OCI-LY3 (cell line): ENCODE measurements around the gene SLC35G2.

Experiments
- H2AFZ ChIP-seq: fragments of 200-600, 300-600 bp; shearing (Covaris generic); 2 replicates; pipeline ENCODE4 v1.6.0; 2014; ENCODE audit warnings: antibody characterized with exemption, low read depth, low read length
- H3K27ac ChIP-seq: fragments of 200-600, 300-600 bp; sonication (generic); 2 replicates; pipeline ENCODE4 v1.5.1; 2014; ENCODE audit warnings: mild to moderate bottlenecking, low read length, moderate library complexity, mixed read lengths
- H3K27me3 ChIP-seq: fragments of 200-600, 300-600 bp; sonication (generic); 2 replicates; pipeline ENCODE4 v1.6.1; 2014; ENCODE audit warnings: low read depth, low read length, mixed read lengths
- H3K36me3 ChIP-seq: fragments of 200-600, 300-600 bp; sonication (generic); replicated peaks from 2 replicates; pipeline ENCODE3; 2014; ENCODE audit warnings: low read depth, low read length, mixed read lengths
- H3K4me1 ChIP-seq: fragments of 300-600, 200-600 bp; sonication (generic); 2 replicates; pipeline ENCODE4 v1.6.1; 2014; ENCODE audit warnings: low read length, mixed read lengths
- H3K4me2 ChIP-seq: fragments of 200-600, 300-600 bp; sonication (generic); 2 replicates; pipeline ENCODE4 v1.6.1; 2014; ENCODE audit warnings: low read length, mixed read lengths
- H3K4me3 ChIP-seq: fragments of 300-600, 200-600 bp; sonication (generic); 2 replicates; pipeline ENCODE4 v1.5.1; 2014; ENCODE audit warnings: antibody characterized with exemption, mild to moderate bottlenecking, low read length, moderate library complexity
- H3K79me2 ChIP-seq: fragments of 300-600, 200-600 bp; shearing (Covaris generic); 2 replicates; pipeline ENCODE4 v1.6.1; 2014; ENCODE audit warnings: mild to moderate bottlenecking, low read length, mixed read lengths
- H3K9ac ChIP-seq: fragments of 300-600, 200-600 bp; shearing (Covaris generic); 2 replicates; pipeline ENCODE4 v1.6.0; 2014; ENCODE audit warnings: mild to moderate bottlenecking, low read length, moderate library complexity
- H3K9me3 ChIP-seq: fragments of 200-600, 300-600 bp; shearing (Covaris generic); 2 replicates; pipeline ENCODE4 v1.6.1; 2014; ENCODE audit warnings: low read length, mixed read lengths; ENCODE audit not compliant: insufficient read depth
- H4K20me1 ChIP-seq: fragments of 200-600, 300-600 bp; sonication (generic); 2 replicates; pipeline ENCODE4 v1.6.1; 2016; ENCODE audit warnings: low read length, mixed read lengths; ENCODE audit not compliant: insufficient read depth
- EZH2phosphoT487 ChIP-seq: fragments of 200-600 bp; shearing (Covaris generic); IDR thresholded peaks from 2 replicates; pipeline ENCODE4 v1.6.1; 2018; ENCODE audit warnings: antibody characterized with exemption, mixed run types, low read depth
- TF ChIP-seq, protein P1 (sequence below): fragments of 200-600, 300-600 bp; sonication (generic); IDR thresholded peaks from 2 replicates; pipeline ENCODE4 v1.5.1; 2014; ENCODE audit warnings: antibody characterized with exemption, low read length, low read depth

SLC35G2 gene

DNA sequence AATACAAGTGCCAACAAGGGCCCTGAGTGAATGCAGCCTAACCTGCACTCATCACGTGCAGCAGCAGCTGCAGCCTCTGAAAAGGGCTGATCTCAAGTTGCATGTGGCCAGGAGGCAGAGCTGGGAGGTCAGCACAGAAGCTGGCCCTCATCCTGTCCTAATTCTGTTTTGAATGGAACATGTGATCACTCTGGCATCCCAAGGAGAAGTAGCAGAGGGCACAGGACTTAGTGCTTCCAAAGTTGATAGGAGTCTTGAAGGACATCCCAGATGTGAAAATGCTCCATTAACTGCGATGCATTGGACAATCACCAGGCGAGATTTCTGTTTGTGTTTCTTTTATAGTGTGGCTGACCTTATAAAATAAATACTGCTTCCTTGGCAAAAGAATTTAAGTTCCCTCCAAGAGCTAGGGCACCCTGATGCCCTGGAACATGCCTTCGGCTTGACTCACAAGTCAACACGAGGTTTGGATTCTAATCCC lies 35.2 kb upstream of the SLC35G2 start:
- no peak for TF ChIP-seq EZH2phosphoT487
- TF ChIP-seq, protein P1, sequence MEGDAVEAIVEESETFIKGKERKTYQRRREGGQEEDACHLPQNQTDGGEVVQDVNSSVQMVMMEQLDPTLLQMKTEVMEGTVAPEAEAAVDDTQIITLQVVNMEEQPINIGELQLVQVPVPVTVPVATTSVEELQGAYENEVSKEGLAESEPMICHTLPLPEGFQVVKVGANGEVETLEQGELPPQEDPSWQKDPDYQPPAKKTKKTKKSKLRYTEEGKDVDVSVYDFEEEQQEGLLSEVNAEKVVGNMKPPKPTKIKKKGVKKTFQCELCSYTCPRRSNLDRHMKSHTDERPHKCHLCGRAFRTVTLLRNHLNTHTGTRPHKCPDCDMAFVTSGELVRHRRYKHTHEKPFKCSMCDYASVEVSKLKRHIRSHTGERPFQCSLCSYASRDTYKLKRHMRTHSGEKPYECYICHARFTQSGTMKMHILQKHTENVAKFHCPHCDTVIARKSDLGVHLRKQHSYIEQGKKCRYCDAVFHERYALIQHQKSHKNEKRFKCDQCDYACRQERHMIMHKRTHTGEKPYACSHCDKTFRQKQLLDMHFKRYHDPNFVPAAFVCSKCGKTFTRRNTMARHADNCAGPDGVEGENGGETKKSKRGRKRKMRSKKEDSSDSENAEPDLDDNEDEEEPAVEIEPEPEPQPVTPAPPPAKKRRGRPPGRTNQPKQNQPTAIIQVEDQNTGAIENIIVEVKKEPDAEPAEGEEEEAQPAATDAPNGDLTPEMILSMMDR = no peak
- H3K79me2 ChIP-seq = no peaks in the 10 kb centered on the region
- H3K9me3 ChIP-seq = no peaks in the 10 kb centered on the region
- H3K4me2 ChIP-seq = no peak overlapping the region
- H3K36me3 ChIP-seq = no peaks in the 10 kb centered on the region
- H4K20me1 ChIP-seq = no peaks in the 10 kb centered on the region
- no peak overlapping the region for H2AFZ ChIP-seq
- peaks cover 16% of the 10 kb centered on the region for H3K4me1 ChIP-seq
- H3K9ac ChIP-seq = no peak overlapping the region
- H3K27ac ChIP-seq = no peak overlapping the region
- H3K27me3 ChIP-seq = no peaks in the 10 kb centered on the region
- no peak overlapping the region for H3K4me3 ChIP-seq

DNA sequence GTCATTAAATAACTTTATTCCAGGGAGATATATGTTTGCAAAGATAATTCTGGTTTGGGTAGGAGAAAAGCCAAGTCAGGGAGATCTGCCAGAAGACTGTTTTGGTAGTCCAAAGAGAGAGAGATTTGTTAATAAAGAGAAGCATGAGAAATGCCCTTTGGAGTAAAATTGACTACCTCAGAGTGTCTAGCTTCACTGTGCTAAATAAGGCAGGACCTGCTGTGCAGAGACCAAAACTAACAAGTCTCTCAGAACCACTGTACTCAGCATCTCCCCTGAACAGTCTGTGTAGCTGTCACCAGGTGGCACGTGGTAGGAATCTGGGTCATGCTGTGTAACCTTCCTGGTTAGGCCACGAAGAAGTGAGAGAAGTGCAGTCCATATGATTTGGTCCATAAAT lies 31.6 kb upstream of the SLC35G2 start:
- no peaks in the 10 kb centered on the region for H3K79me2 ChIP-seq
- peaks cover 16% of the 10 kb centered on the region for H3K4me1 ChIP-seq
- H3K36me3 ChIP-seq = no peaks in the 10 kb centered on the region
- H2AFZ ChIP-seq = peak overlapping the region; percentile 85
- H3K4me2 ChIP-seq = peak overlapping the region; percentile 50
- H3K9ac ChIP-seq = peak overlapping the region; percentile 23; the same call in 1 of the 2 replicates
- H3K4me3 ChIP-seq = no peak overlapping the region
- no peaks in the 10 kb centered on the region for H3K9me3 ChIP-seq
- H3K27me3 ChIP-seq = no peaks in the 10 kb centered on the region
- TF ChIP-seq, protein P1 = 0 out of 2 replicates have a peak, but pooled peaks have one; percentile 6
- TF ChIP-seq EZH2phosphoT487 = no peak
- no peaks in the 10 kb centered on the region for H4K20me1 ChIP-seq
- H3K27ac ChIP-seq = peak overlapping the region; percentile 33; the same call in 1 of the 2 replicates

DNA sequence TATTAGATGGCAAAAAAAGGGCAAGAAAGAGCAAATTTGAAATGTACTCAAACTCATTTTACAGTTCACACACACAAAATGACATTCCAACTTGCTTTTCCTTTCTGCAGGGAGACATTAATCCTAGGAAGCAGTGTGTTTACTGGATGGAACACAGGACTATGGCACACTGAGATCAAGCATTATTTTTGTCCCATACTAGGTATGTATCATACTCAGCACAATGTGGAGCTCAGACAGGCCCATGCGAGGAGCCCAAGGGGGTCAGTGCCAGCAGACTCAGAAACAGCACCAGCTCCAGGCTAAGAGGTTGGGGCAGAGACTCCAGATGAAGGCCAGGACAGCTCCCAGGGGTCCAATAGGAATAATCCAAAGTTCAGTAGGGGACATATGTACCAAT lies 30.8 kb upstream of the SLC35G2 start:
- no peaks in the 10 kb centered on the region for H3K27me3 ChIP-seq
- no peak overlapping the region for H3K9ac ChIP-seq
- H4K20me1 ChIP-seq = no peaks in the 10 kb centered on the region
- H3K9me3 ChIP-seq = no peaks in the 10 kb centered on the region
- no peak for TF ChIP-seq EZH2phosphoT487
- TF ChIP-seq, protein P1 = no peak
- H3K27ac ChIP-seq = no peak overlapping the region
- no peak overlapping the region for H2AFZ ChIP-seq
- no peaks in the 10 kb centered on the region for H3K79me2 ChIP-seq
- no peak overlapping the region for H3K4me3 ChIP-seq
- H3K4me1 ChIP-seq = peaks cover 16% of the 10 kb centered on the region
- H3K36me3 ChIP-seq = no peaks in the 10 kb centered on the region
- H3K4me2 ChIP-seq = no peak overlapping the region

DNA sequence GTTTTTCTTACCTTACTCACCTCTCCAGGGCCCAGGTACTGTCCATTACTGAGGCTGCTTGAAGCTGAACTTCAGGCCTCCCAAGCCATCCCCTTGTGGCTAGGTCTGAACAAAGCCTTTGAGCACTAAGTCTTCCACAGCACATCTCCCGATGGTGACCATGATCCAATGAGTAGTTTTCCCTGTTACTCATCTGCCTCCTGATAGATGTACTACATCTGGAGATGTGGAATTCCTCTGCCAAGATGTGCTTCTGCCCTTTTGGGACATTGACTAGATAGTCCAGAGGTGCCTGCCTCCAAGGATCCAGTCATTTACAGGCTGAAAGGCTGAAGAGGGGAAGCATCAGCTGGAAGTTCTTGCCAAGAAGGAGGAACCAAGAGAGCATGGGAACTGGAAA lies 28.9 kb upstream of the SLC35G2 start:
- H3K27me3 ChIP-seq = no peaks in the 10 kb centered on the region
- H3K79me2 ChIP-seq = no peaks in the 10 kb centered on the region
- H3K9me3 ChIP-seq = no peaks in the 10 kb centered on the region
- no peak overlapping the region for H3K9ac ChIP-seq
- no peak overlapping the region for H2AFZ ChIP-seq
- H3K4me2 ChIP-seq = no peak overlapping the region
- no peak overlapping the region for H3K4me3 ChIP-seq
- no peaks in the 10 kb centered on the region for H3K36me3 ChIP-seq
- no peak overlapping the region for H3K27ac ChIP-seq
- H3K4me1 ChIP-seq = peaks cover 20% of the 10 kb centered on the region
- H4K20me1 ChIP-seq = no peaks in the 10 kb centered on the region
- TF ChIP-seq, protein P1 = no peak
- no peak for TF ChIP-seq EZH2phosphoT487
